Astrocyte (in vitro differentiated cells and primary cell): Measurements from ENCODE around the gene TRIM39. TPM values are rescaled to one million over a fixed set of nuclear protein-coding genes. Genes with fewer than 3 reads are reported as not detected.

ENCODE experiments used
- DNase-seq: peaks from one replicate; pipeline ENCODE4 v3.0.0-alpha.2; 2010; ENCODE audit warnings: low read depth
- FAIRE-seq: peaks from 2 replicates; lab custom pipeline; 2011; peaks lifted over from hg19 to GRCh38; lab: Jason Lieb, UNC
- H2AFZ ChIP-seq: 2 replicates; pipeline ENCODE4 v1.6.0; 2012; ENCODE audit warnings: low read depth, low read length, inconsistent platforms
- H3K27ac ChIP-seq: 2 replicates; pipeline ENCODE4 v1.5.1; 2011; ENCODE audit warnings: low read depth, low read length, inconsistent platforms
- H3K27me3 ChIP-seq: 2 replicates; pipeline ENCODE4 v1.6.0; 2011; ENCODE audit warnings: low read length, inconsistent platforms; ENCODE audit not compliant: insufficient read depth
- H3K36me3 ChIP-seq: 2 replicates; pipeline ENCODE4 v1.5.1; 2011; ENCODE audit warnings: low read length, inconsistent platforms; ENCODE audit not compliant: insufficient read depth
- H3K4me1 ChIP-seq: 2 replicates; pipeline ENCODE4 v1.5.1; 2011; ENCODE audit warnings: low read length, inconsistent platforms; ENCODE audit not compliant: insufficient read depth
- H3K4me2 ChIP-seq: 2 replicates; pipeline ENCODE4 v1.6.0; 2012; ENCODE audit warnings: low read length, inconsistent platforms
- H3K4me3 ChIP-seq: 2 replicates; pipeline ENCODE4 v1.5.1; 2011; ENCODE audit warnings: low read depth, mild to moderate bottlenecking, low read length, inconsistent platforms; ENCODE audit not compliant: insufficient read depth
- H3K79me2 ChIP-seq: 2 replicates; pipeline ENCODE4 v1.6.0; 2012; ENCODE audit warnings: mild to moderate bottlenecking, low read length, inconsistent platforms; ENCODE audit not compliant: insufficient read depth
- H3K9ac ChIP-seq: 2 replicates; pipeline ENCODE4 v1.6.0; 2012; ENCODE audit warnings: mild to moderate bottlenecking, low read length, inconsistent platforms
- H3K9me3 ChIP-seq: 2 replicates; pipeline ENCODE4 v1.5.1; 2012; ENCODE audit warnings: low read depth, mild to moderate bottlenecking, low read length, inconsistent platforms; ENCODE audit not compliant: insufficient read depth
- H4K20me1 ChIP-seq: 2 replicates; pipeline ENCODE4 v1.6.0; 2012; ENCODE audit warnings: low read length, inconsistent platforms; ENCODE audit not compliant: insufficient read depth
- H3K27ac Mint-ChIP-seq: one replicate; pipeline ENCODE4 v1.8.0; 2021; ENCODE audit warnings: mild to moderate bottlenecking, mixed read lengths; ENCODE audit not compliant: unreplicated experiment
- H3K27me3 Mint-ChIP-seq: one replicate; pipeline ENCODE4 v1.8.0; 2021; ENCODE audit warnings: low read depth, mixed read lengths; ENCODE audit not compliant: unreplicated experiment
- H3K36me3 Mint-ChIP-seq: one replicate; pipeline ENCODE4 v1.8.0; 2021; ENCODE audit warnings: low read depth, mixed read lengths; ENCODE audit not compliant: unreplicated experiment
- H3K4me1 Mint-ChIP-seq: one replicate; pipeline ENCODE4 v1.8.0; 2021; ENCODE audit warnings: low read depth, mixed read lengths; ENCODE audit not compliant: unreplicated experiment
- H3K4me3 Mint-ChIP-seq: one replicate; pipeline ENCODE4 v1.8.0; 2021; ENCODE audit warnings: mild to moderate bottlenecking, moderate library complexity, mixed read lengths; ENCODE audit not compliant: unreplicated experiment
- H3K9me3 Mint-ChIP-seq: one replicate; pipeline ENCODE4 v1.8.0; 2021; ENCODE audit warnings: mild to moderate bottlenecking, mixed read lengths; ENCODE audit not compliant: unreplicated experiment
- CTCF ChIP-seq: IDR thresholded peaks from 2 replicates; pipeline ENCODE4 v1.5.1; 2011; ENCODE audit warnings: low read depth, mild to moderate bottlenecking, inconsistent platforms, low read length, moderate library complexity; ENCODE audit not compliant: insufficient read depth
- EZH2 ChIP-seq: IDR thresholded peaks from 2 replicates; pipeline ENCODE4 v1.6.1; 2012; ENCODE audit warnings: mild to moderate bottlenecking, low read length, inconsistent platforms; ENCODE audit not compliant: insufficient read depth
- total RNA-seq: library from RNA; stranded (reverse); gene quantifications from 2 replicates; pipeline ENCODE4 v1.2.1, GENCODE V29; 2021

Gene TRIM39
- total RNA-seq, 1 donor from 2014 or later = 20.7 TPM

GRCh38 chr6:30312266-30312665 lies 14.5 kb upstream of the TRIM39 start:
- Histone ChIP-seq H3K4me2 (no peak overlapping the region), H2AFZ (no peak overlapping the region), H3K36me3 (peaks cover 22% of the 10 kb centered on the region), H3K4me3 (no peak overlapping the region), H3K4me1 (no peaks in the 10 kb centered on the region), H3K27ac (no peak overlapping the region), H3K9me3 (no peaks in the 10 kb centered on the region), H3K9ac (no peak overlapping the region), H3K79me2 (peaks cover 100% of the 10 kb centered on the region), H3K27me3 (no peaks in the 10 kb centered on the region), H4K20me1 (peaks cover 94% of the 10 kb centered on the region)
- peaks cover 9% of the 10 kb centered on the region for H3K4me1 Mint-ChIP-seq
- FAIRE-seq (no peak), DNase-seq (no peak)
- no peaks in the 10 kb centered on the region for H3K27me3 Mint-ChIP-seq
- no peaks in the 10 kb centered on the region for H3K9me3 Mint-ChIP-seq
- H3K36me3 Mint-ChIP-seq = peaks cover 23% of the 10 kb centered on the region
- no peak overlapping the region for H3K27ac Mint-ChIP-seq
- TF ChIP-seq CTCF (no peak), EZH2 (no peak)
- H3K4me3 Mint-ChIP-seq = no peak overlapping the region

GRCh38 chr6:30312676-30313321 lies 13.9 kb upstream of the TRIM39 start:
- peaks cover 24% of the 10 kb centered on the region for H3K36me3 Mint-ChIP-seq
- no peak for TF ChIP-seq EZH2
- TF ChIP-seq CTCF = no peak
- Histone ChIP-seq H3K4me3 (no peak overlapping the region), H3K4me2 (no peak overlapping the region), H3K9me3 (no peaks in the 10 kb centered on the region), H4K20me1 (peaks cover 94% of the 10 kb centered on the region), H3K4me1 (no peaks in the 10 kb centered on the region), H3K27me3 (no peaks in the 10 kb centered on the region), H3K27ac (no peak overlapping the region), H3K36me3 (peaks cover 22% of the 10 kb centered on the region), H2AFZ (no peak overlapping the region), H3K9ac (no peak overlapping the region), H3K79me2 (peaks cover 100% of the 10 kb centered on the region)
- DNase-seq (no peak), FAIRE-seq (no peak)
- no peak overlapping the region for H3K27ac Mint-ChIP-seq
- no peaks in the 10 kb centered on the region for H3K9me3 Mint-ChIP-seq
- peaks cover 9% of the 10 kb centered on the region for H3K4me1 Mint-ChIP-seq
- H3K4me3 Mint-ChIP-seq = no peak overlapping the region
- no peaks in the 10 kb centered on the region for H3K27me3 Mint-ChIP-seq

GRCh38 chr6:30315156-30315555 lies 11.6 kb upstream of the TRIM39 start:
- Histone ChIP-seq H3K79me2 (peaks cover 100% of the 10 kb centered on the region), H3K4me1 (no peaks in the 10 kb centered on the region), H3K9ac (no peak overlapping the region), H3K9me3 (no peaks in the 10 kb centered on the region), H3K36me3 (peaks cover 22% of the 10 kb centered on the region), H3K27me3 (no peaks in the 10 kb centered on the region), H3K4me3 (no peak overlapping the region), H2AFZ (no peak overlapping the region), H3K27ac (no peak overlapping the region), H3K4me2 (no peak overlapping the region), H4K20me1 (peaks cover 95% of the 10 kb centered on the region)
- Mint-ChIP-seq H3K27ac (no peak overlapping the region), H3K4me3 (no peak overlapping the region), H3K36me3 (peaks cover 13% of the 10 kb centered on the region), H3K4me1 (peaks cover 5% of the 10 kb centered on the region), H3K9me3 (no peaks in the 10 kb centered on the region), H3K27me3 (no peaks in the 10 kb centered on the region)
- FAIRE-seq (no peak), DNase-seq (no peak)
- no peak for TF ChIP-seq CTCF
- no peak for TF ChIP-seq EZH2
